ENCODE data around the gene NUDT5.

NUDT5 gene

DNA sequence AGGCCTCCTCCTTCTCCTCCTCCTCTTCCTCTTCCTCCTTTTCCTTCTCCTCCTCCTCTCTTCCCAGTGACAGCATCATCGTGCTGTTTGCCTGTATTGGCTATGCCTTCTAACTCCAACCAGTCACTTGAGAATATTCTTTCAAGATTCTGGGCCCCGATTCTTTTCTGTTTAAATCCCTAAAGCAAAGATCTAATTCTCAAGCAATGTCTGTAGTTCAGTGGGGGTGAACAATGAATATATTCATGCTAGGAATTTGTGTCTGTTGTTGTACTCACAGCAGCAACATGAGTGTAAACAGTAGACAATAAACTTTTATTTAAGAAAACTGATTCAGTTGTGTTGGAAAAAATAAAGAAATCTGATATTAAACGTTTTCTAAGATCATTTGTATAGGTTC is 30.7 kb downstream of the NUDT5 start:
- no peak for DNase-seq (ENCODE audit: low read depth)

- no peak for DNase-seq (ENCODE audit: low read depth)
These were observed 31.6 kb downstream of the NUDT5 start for GRCh38 chr10:12164085-12164484.

DNA sequence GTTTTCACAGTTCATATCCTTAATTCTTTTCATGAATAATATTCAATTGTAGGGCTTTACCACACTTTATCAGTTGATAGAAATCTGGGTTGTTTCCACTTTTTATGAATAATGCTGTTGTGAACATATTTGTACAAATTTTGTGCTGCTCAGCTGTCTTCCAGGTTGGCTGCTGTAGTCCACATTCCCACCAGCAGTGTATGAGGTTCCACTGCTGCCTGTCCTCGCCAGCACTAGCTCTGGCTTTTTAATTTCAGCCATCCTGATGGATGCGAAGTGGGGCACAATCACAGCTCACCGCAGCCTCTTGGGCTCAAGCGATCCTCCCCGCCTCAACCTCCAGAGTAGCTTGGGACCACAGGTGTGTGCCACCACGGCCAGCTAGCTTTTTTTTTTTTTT is 32.8 kb downstream of the NUDT5 start:
- DNase-seq (ENCODE audit: low read depth) = no peak

GRCh38 chr10:12160664-12161063 is 35.0 kb downstream of the NUDT5 start:
- no peak for DNase-seq (ENCODE audit: low read depth)

DNA sequence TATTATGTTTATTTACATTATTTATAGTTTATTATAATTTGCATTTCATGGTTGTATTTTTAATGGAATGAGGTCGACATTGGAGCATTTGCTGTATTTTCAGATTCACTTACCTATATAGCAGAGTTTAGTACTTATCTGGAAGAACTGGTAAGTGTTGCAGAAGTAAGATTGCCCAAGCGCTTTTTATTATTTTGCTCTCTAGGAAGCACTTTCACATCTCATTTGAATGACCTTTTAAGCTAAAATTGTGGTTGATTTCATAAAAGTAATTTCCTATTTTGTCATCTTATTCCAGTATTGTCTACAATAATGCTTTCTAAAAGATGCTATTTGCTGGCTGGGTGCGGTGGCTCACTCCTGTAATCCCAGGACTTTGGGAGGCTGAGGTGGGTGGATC is 37.6 kb downstream of the NUDT5 start:
- no peak for DNase-seq (ENCODE audit: low read depth)

GRCh38 chr10:12156367-12157123 is 39.1 kb downstream of the NUDT5 start:
- no peak for DNase-seq (ENCODE audit: low read depth)

GRCh38 chr10:12154516-12154915 is 41.2 kb downstream of the NUDT5 start:
- DNase-seq (ENCODE audit: low read depth) = no peak

GRCh38 chr10:12150163-12150562 is 45.5 kb downstream of the NUDT5 start:
- DNase-seq (ENCODE audit: low read depth) = no peak

- no peak for DNase-seq (ENCODE audit: low read depth)
These were observed 51.2 kb downstream of the NUDT5 start for GRCh38 chr10:12144538-12144937.

GRCh38 chr10:12140038-12140437 is 55.7 kb downstream of the NUDT5 start:
- DNase-seq (ENCODE audit: low read depth) = no peak

DNA sequence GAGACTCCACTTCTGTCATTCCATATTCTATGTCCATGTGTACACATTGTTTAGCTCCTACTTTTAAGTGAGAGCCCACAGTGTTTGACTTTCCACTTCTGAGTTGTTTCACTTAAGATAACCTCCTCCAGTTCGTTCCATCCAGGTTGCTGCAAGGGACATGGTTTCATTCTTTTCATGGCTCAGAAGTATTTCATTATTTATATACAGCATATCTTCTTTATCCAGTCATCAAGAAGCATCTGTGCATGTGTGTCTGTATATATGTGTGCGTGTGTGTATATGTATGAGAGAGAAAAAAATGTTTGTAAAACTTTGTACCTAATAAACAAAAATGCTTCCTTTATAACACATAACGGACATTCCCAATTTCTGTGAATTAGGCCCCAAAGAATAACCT is 60.1 kb downstream of the NUDT5 start:
- DNase-seq (ENCODE audit: low read depth) = no peak

DNA sequence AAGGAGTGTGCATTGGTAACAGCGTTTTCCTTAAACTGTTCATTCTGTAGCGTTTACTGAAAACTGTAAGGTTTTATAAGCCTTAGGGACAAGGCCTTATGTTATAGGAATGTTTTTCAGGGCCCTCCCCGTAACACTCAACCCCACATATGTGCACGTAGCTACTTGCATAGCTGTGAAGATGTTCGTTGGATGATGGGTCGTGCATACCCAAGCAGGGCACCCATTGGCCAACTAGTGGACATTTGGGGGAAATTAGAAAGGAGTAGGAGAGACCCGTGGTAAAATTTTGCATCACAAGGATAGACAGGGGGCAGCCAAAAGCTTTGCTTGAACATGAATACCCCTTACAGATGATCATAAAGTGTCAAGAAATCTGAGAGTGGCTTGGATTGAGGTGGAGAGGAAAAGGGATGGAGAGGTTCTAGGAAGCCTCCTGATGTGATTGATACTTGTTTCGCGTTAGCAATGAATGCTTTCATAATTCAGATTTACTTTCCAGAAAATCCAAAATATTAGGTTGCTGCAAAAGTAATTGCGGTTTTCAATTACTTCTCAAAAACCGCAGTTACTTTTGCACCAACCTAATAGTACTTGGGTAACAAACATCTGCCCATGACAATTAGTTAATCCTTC is 65.3 kb downstream of the NUDT5 start:
- DNase-seq (ENCODE audit: low read depth) = no peak

DNA sequence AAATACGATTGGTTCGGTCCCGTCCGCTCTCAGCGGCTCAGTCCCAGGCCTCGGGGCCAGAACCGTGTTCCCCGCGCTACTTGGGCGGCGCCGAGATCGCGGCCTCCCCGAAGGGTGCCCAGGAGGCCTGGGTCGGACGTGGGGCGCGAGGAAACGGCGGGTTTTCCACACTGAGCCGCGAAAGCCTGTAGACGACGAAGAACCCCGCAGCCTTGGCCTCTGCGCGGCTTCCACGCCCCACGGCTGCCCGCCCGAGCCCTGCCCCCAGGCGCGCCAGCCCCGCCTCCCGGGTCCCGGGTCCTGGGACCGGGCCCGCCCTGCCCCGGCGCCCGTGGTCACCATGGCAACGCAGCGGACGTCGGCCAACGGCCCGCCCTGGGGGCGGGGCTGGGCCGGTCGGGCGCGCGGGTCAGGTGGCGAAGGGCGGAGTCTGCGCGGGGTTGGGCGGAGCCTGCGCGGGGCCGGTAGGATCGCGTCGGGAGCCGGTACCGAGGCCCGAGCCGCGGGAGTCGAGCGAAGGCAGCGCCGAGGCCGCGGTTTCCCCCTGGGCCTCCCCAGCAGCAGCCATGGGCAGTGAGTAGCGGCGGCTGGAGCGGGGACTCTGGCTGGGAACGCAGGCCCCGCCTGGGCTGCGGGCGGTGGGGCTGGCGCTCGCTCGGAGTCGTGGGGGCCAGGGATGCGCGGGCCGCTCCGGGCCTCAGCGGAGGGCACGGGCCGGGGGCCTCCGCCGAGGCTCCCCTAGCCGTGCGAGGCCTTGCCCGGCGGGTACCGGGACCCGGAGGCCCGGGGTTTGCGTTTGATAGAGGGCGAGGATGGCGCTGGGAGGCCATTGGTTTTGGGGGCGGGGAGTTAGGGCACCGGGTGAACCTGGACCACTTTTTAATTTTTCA is 66.2 kb downstream of the NUDT5 start, which contains the start of gene SEC61A2:
Gene SEC61A2, plus strand, starts transcription at position 456 of the 890 bp plus-strand sequence. Its CDS starts 111 bp downstream, at position 567.
- peak; percentile 93 for DNase-seq (ENCODE audit: low read depth)

DNA sequence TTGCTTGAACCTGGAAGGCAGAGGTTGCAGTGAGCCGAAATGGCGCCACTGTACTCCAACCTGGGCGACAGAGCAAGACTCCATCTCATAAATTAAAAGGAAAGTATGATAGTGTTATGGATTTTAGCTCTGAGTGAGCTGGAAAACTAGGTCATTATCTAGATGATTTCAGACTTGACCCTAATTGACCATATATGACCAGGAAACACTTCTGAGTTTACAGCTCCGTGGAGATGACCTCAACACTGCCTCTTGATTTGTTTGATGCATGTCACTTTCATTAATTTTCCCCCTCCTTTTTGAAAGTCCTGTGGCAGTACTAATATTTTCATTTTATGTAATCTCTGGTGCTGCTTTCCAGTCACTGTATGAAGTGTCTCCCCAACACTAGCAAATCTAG is 74.0 kb downstream of the NUDT5 start:
- no peak for DNase-seq (ENCODE audit: low read depth)

Measured in stimulated activated CD8-positive, alpha-beta memory T cell treated with anti-CD3 and anti-CD28 coated beads, Interleukin-15, amount 100 ng/mL, for 1 hour (primary cell).